H1 (cell line): ENCODE results near the gene SCPEP1. TPM values are rescaled to one million over a fixed set of nuclear protein-coding genes. Genes with fewer than 3 reads are reported as not detected.

Experiments
- CTCF ChIA-PET: fragments of 300-600 bp; sonication (Branson Sonifier 250); formaldehyde crosslinking; loops from one replicate; lab custom pipeline; 2021; ENCODE audit not compliant: partially characterized antibody; lab: Charles Lee
- POLR2A ChIA-PET: fragments of 300-600 bp; sonication (Branson Sonifier 250); formaldehyde crosslinking; loops from one replicate; lab custom pipeline; 2021; ENCODE audit warnings: inconsistent platforms; ENCODE audit not compliant: partially characterized antibody; lab: Charles Lee
- DNase-seq, 2 experiments: peaks; one replicate each; pipeline versions ENCODE4 v3.0.0 to v3.0.0-alpha.2; 2010 to 2022; ENCODE audit warnings: low spot score in 2 of 2, low read depth in 1 of 2, mixed read lengths in 1 of 2
- FAIRE-seq: peaks from 2 replicates; lab custom pipeline; 2011; peaks lifted over from hg19 to GRCh38; lab: Jason Lieb, UNC
- H2AFZ ChIP-seq: 2 replicates; pipeline ENCODE4 v1.8.1; 2012; ENCODE audit warnings: low read length, inconsistent platforms
- H2AK5ac ChIP-seq: 2 replicates; pipeline ENCODE4 v1.6.1; 2013; ENCODE audit warnings: low read depth, low read length
- H2BK120ac ChIP-seq: replicated peaks from 2 replicates; pipeline ENCODE3; 2013; ENCODE audit warnings: low read depth, low read length, inconsistent platforms
- H2BK12ac ChIP-seq: 2 replicates; pipeline ENCODE4 v1.6.1; 2013; ENCODE audit warnings: low read depth, low read length
- H2BK15ac ChIP-seq: 2 replicates; pipeline ENCODE4 v1.6.1; 2013; ENCODE audit warnings: low read length
- H2BK20ac ChIP-seq: 2 replicates; pipeline ENCODE4 v1.6.1; 2013; ENCODE audit warnings: low read length
- H2BK5ac ChIP-seq: 2 replicates; pipeline ENCODE4 v1.6.1; 2013; ENCODE audit warnings: low read depth, low read length
- H3K14ac ChIP-seq: 2 replicates; pipeline ENCODE4 v1.6.1; 2013; ENCODE audit warnings: inconsistent platforms; ENCODE audit not compliant: insufficient read length
- H3K18ac ChIP-seq: 2 replicates; pipeline ENCODE4 v1.6.1; 2013; ENCODE audit warnings: low read length; ENCODE audit errors: extremely low read depth
- H3K23ac ChIP-seq: 2 replicates; pipeline ENCODE4 v1.6.1; 2013; ENCODE audit warnings: inconsistent platforms; ENCODE audit not compliant: insufficient read length
- H3K23me2 ChIP-seq: 2 replicates; pipeline ENCODE4 v1.6.1; 2013; ENCODE audit warnings: low read depth, low read length
- H3K27ac ChIP-seq: 2 replicates; pipeline ENCODE4 v1.6.1; 2011; ENCODE audit warnings: low read depth, low read length, inconsistent platforms
- H3K27me3 ChIP-seq, 4 experiments: replicated peaks in 1 of 4; 1 replicate in 1 of 4; 2 replicates in 3 of 4; pipeline versions ENCODE4 v1.6.1 to v1.8.1; 2011 to 2013; ENCODE audit warnings: low read length in 3 of 4, mild to moderate bottlenecking in 3 of 4, inconsistent platforms in 2 of 4, mixed read lengths in 2 of 4, moderate library complexity in 1 of 4; ENCODE audit not compliant: control insufficient read depth in 3 of 4, insufficient read depth in 3 of 4; ENCODE audit errors: extremely low read depth in 1 of 4
- H3K36me3 ChIP-seq, 4 experiments: 2 replicates each; pipeline versions ENCODE4 v1.6.1 to v1.8.1; 2011 to 2013; ENCODE audit warnings: mild to moderate bottlenecking in 4 of 4, low read length in 3 of 4, moderate library complexity in 2 of 4, control low read depth in 1 of 4, inconsistent platforms in 1 of 4; ENCODE audit not compliant: insufficient read depth in 4 of 4, control insufficient read depth in 2 of 4
- H3K4ac ChIP-seq: replicated peaks from 2 replicates; pipeline ENCODE3; 2013; ENCODE audit warnings: low read length, low read depth, mixed read lengths, inconsistent platforms; ENCODE audit not compliant: insufficient read length
- H3K4me1 ChIP-seq, 4 experiments: replicated peaks in 1 of 4; 1 replicate in 1 of 4; 2 replicates in 3 of 4; pipeline versions ENCODE4 v1.6.1 to v1.8.1; 2011 to 2013; ENCODE audit warnings: low read length in 3 of 4, inconsistent platforms in 2 of 4, mixed read lengths in 1 of 4; ENCODE audit not compliant: insufficient read depth in 4 of 4, control insufficient read depth in 3 of 4
- H3K4me2 ChIP-seq, 2 experiments: 2 replicates each; pipeline versions ENCODE4 v1.6.1 to v1.8.1; 2011 to 2013; ENCODE audit warnings: low read depth in 2 of 2, low read length in 2 of 2, control low read depth in 1 of 2, inconsistent platforms in 1 of 2, mild to moderate bottlenecking in 1 of 2; ENCODE audit not compliant: insufficient read depth in 1 of 2
- H3K4me3 ChIP-seq, 4 experiments: fragments of 200-600, 300-600 bp in 1 of 4; sonication (generic), shearing (Covaris generic), sonication (Bioruptor Twin) in 1 of 4; 2 replicates each; pipeline versions ENCODE4 v1.5.1 to v1.8.1; 2011 to 2016; ENCODE audit warnings: low read length in 4 of 4, low read depth in 3 of 4, control low read depth in 2 of 4, inconsistent platforms in 2 of 4, mild to moderate bottlenecking in 2 of 4, mixed read lengths in 1 of 4, moderate library complexity in 1 of 4; ENCODE audit not compliant: insufficient read depth in 2 of 4; ENCODE audit errors: extremely low read depth in 1 of 4
- H3K56ac ChIP-seq: replicated peaks from 2 replicates; pipeline ENCODE3; 2013; ENCODE audit warnings: low read depth, mild to moderate bottlenecking, mixed read lengths, low read length, inconsistent platforms; ENCODE audit not compliant: insufficient read length
- H3K79me1 ChIP-seq: 2 replicates; pipeline ENCODE4 v1.6.1; 2013; ENCODE audit warnings: low read depth, low read length, control low read depth
- H3K79me2 ChIP-seq, 2 experiments: 2 replicates each; pipeline versions ENCODE4 v1.6.1 to v1.8.1; 2012 to 2013; ENCODE audit warnings: low read length in 2 of 2, mild to moderate bottlenecking in 2 of 2, inconsistent platforms in 1 of 2; ENCODE audit not compliant: insufficient read depth in 2 of 2, control insufficient read depth in 1 of 2
- H3K9ac ChIP-seq, 4 experiments: replicated peaks in 1 of 4; 1 replicate in 1 of 4; 2 replicates in 3 of 4; pipeline versions ENCODE4 v1.6.1 to v1.8.1; 2011 to 2013; ENCODE audit warnings: low read depth in 3 of 4, low read length in 3 of 4, control low read depth in 2 of 4, mild to moderate bottlenecking in 2 of 4, moderate library complexity in 2 of 4, inconsistent platforms in 1 of 4; ENCODE audit errors: extremely low read depth in 1 of 4
- H3K9me3 ChIP-seq, 2 experiments: 2 replicates each; pipeline versions ENCODE4 v1.6.1 to v1.8.1; 2012 to 2013; ENCODE audit warnings: mild to moderate bottlenecking in 2 of 2, moderate library complexity in 2 of 2, control low read depth in 1 of 2, inconsistent platforms in 1 of 2, low read depth in 1 of 2, low read length in 1 of 2, mixed read lengths in 1 of 2; ENCODE audit not compliant: insufficient read depth in 2 of 2
- H4K20me1 ChIP-seq, 2 experiments: replicated peaks in 1 of 2; 2 replicates each; pipeline versions ENCODE3 to v1.8.1; 2011 to 2013; ENCODE audit warnings: inconsistent platforms in 2 of 2, low read length in 2 of 2, mild to moderate bottlenecking in 1 of 2; ENCODE audit not compliant: insufficient read depth in 2 of 2, control insufficient read depth in 1 of 2
- H4K5ac ChIP-seq: 2 replicates; pipeline ENCODE4 v1.6.1; 2013; ENCODE audit warnings: low read length, low read depth, mixed read lengths, inconsistent platforms; ENCODE audit not compliant: insufficient read length
- H4K8ac ChIP-seq: 2 replicates; pipeline ENCODE4 v1.8.0; 2013; ENCODE audit warnings: mild to moderate bottlenecking, moderate library complexity, low read length, inconsistent platforms; ENCODE audit not compliant: insufficient read depth; ENCODE audit errors: extremely low read depth
- H4K91ac ChIP-seq: replicated peaks from 2 replicates; pipeline ENCODE3; 2013; ENCODE audit warnings: low read length, mixed read lengths, inconsistent platforms; ENCODE audit not compliant: insufficient read length
- JUND ChIP-seq: IDR thresholded peaks from 2 replicates; pipeline ENCODE4 v1.6.1; 2011; ENCODE audit warnings: mild to moderate bottlenecking, improper control_type of control experiment, low read length
- KDM4A ChIP-seq: IDR thresholded peaks from one replicate; pipeline ENCODE4 v1.7.1; 2012; ENCODE audit warnings: low read depth, mild to moderate bottlenecking, moderate library complexity, low read length, inconsistent platforms; ENCODE audit not compliant: severe bottlenecking
- WGBS, 2 experiments: shearing (Covaris generic) in 1 of 2; methylation state at CpG; one replicate each; pipeline versions ENCODE4 v1.1.6 to v1.1.7; 2013 to 2015; ENCODE audit warnings: low lambda C conversion rate in 2 of 2, mixed read lengths in 2 of 2, inconsistent platforms in 1 of 2, low coverage in 1 of 2, missing lambda C conversion rate in 1 of 2; ENCODE audit not compliant: insufficient replicate concordance in 2 of 2, insufficient coverage in 1 of 2, insufficient read length in 1 of 2; ENCODE audit errors: extremely low coverage in 1 of 2, missing lambda C conversion rate in 1 of 2; 5-methylcytosine and 5-hydroxymethylcytosine counted together
- polyA plus RNA-seq, 7 experiments: library from polyadenylated mRNA; depleted of rRNA in 3 of 7; stranded (reverse) in 5 of 7; unstranded in 2 of 7; fragments of >200 nt in 5 of 7; fragments of 200-250 nt in 2 of 7; gene quantifications; 1 replicate in 5 of 7; 2 replicates in 1 of 7; 4 replicates in 1 of 7; pipeline versions ENCODE4 v1.2.1 to v1.2.3, GENCODE V29; 2011 to 2013; ENCODE audit warnings: missing spikeins in 2 of 7, mixed read lengths in 2 of 7
- total RNA-seq: library from RNA; stranded (reverse); fragmentation: NEBNext Ultra II Directional; extraction: Animal tissue kit (Norgen Biotek cat#: 25700); gene quantifications from 2 replicates; pipeline ENCODE4 v1.2.1, GENCODE V29; 2021

Gene SCPEP1
- total and polyA plus RNA-seq, 2 of the 8 experiments (the other 6 are each of a cell fraction or from before 2014, with no cell fraction given), result 30.7 to 52.6 TPM

GRCh38 chr17:57016764-57017116, 38.8 kb downstream of the SCPEP1 start:
- Histone ChIP-seq H3K9me3 (no peaks in the 10 kb centered on the region), H2BK20ac (peak overlapping the region; percentile 100), H3K9ac (no peak overlapping the region), H3K23ac (no peak overlapping the region), H4K5ac (peak overlapping the region; percentile 29), H3K14ac (no peak overlapping the region), H2BK120ac (peak overlapping the region; percentile 94), H2AFZ (no peak overlapping the region), H2BK15ac (no peak overlapping the region), H3K79me2 (no peaks in the 10 kb centered on the region), H4K91ac (peak overlapping the region; percentile 99), H3K4ac (peak overlapping the region; percentile 100), H2BK12ac (peak overlapping the region; percentile 40; the same call in 1 of the 2 replicates), H3K4me3 (no peak overlapping the region), H2BK5ac (peak overlapping the region; percentile 94; the same call in 1 of the 2 replicates), H3K4me2 (peak overlapping the region; percentile 30 to 36; a peak in 3 of 4 replicates), H2AK5ac (peak overlapping the region; percentile 54; the same call in 1 of the 2 replicates), H3K79me1 (no peaks in the 10 kb centered on the region), H4K20me1 (no peaks in the 10 kb centered on the region), H3K4me1 (peaks cover 10 to 22% (median 19%) of the 10 kb centered on the region in 4 experiments), H3K27me3 (0 out of 7 replicates have a peak, but pooled peaks cover 0 to 4% (median 0%) of the 10 kb centered on the region in 4 experiments), H3K23me2 (no peaks in the 10 kb centered on the region), H3K27ac (no peak overlapping the region), H3K56ac (peak overlapping the region; percentile 49), H3K36me3 (no peaks in the 10 kb centered on the region), H4K8ac (no peak overlapping the region), H3K18ac (peak overlapping the region; percentile 98)
- ChIA-PET CTCF (interaction anchor here (1.4 to 11.8 kb wide), 5 partner anchors 10 to 109 kb away, joined by 3 to 112 read pairs (median 4); no protein-coding TSS in a partner anchor), POLR2A (interaction anchor here (0.8 kb wide), 1 partner anchor 62 kb away, joined by 3 read pairs; no protein-coding TSS in a partner anchor)
- TF ChIP-seq KDM4A (no peak), JUND (peak; percentile 33; the same call in 1 of the 2 replicates)
- 58% methylated on average over 3 of the region's 3 CpGs; no CpG with 5 or more reads in 1 of the 2 experiments for WGBS, 2 experiments
- FAIRE-seq, result no peak
- DNase-seq, result no peak
